ENCODE results near the gene DNASE1. TPM values are rescaled to one million over a fixed set of nuclear protein-coding genes. Genes with fewer than 3 reads are reported as not detected.

Gene DNASE1
- total RNA-seq, 1 donor from 2014 or later = 7.7 TPM

- H3K4me3 ChIP-seq = peak overlapping the region; percentile 59
- peak overlapping the region; percentile 71 for H3K27ac ChIP-seq (replicated peaks)
- no peaks in the 10 kb centered on the region for H3K9me3 ChIP-seq (replicated peaks)
- H3K4me1 ChIP-seq = peaks cover 24% of the 10 kb centered on the region
- no peak for DNase-seq
- TF ChIP-seq CTCF (IDR thresholded peaks at IDR 0.05; ENCODE audit: borderline replicate concordance) = peak; percentile 18
- no peaks in the 10 kb centered on the region for H3K27me3 ChIP-seq (ENCODE audit: low read depth)
- H3K36me3 ChIP-seq = peaks cover 18% of the 10 kb centered on the region
- intact Hi-C loops (cut with micrococcal nuclease) = no loop called here
Observed at GRCh38 chr16:3690980-3691720, 36.7 kb downstream of the DNASE1 start.

GRCh38 chr16:3691761-3692160 is 37.3 kb downstream of the DNASE1 start:
- Histone ChIP-seq H3K27me3 (ENCODE audit: low read depth) (no peaks in the 10 kb centered on the region), H3K36me3 (peaks cover 12% of the 10 kb centered on the region), H3K4me1 (peaks cover 30% of the 10 kb centered on the region), H3K27ac (replicated peaks) (peak overlapping the region; percentile 71), H3K4me3 (no peak overlapping the region), H3K9me3 (replicated peaks) (no peaks in the 10 kb centered on the region)
- intact Hi-C loops (cut with micrococcal nuclease) = no loop called here
- TF ChIP-seq CTCF (IDR thresholded peaks at IDR 0.05; ENCODE audit: borderline replicate concordance) = peak; percentile 0
- no peak for DNase-seq

- intact Hi-C loops (cut with micrococcal nuclease) = no loop called here
- Histone ChIP-seq H3K27ac (replicated peaks) (no peak overlapping the region), H3K4me1 (peaks cover 33% of the 10 kb centered on the region), H3K4me3 (no peak overlapping the region), H3K27me3 (ENCODE audit: low read depth) (no peaks in the 10 kb centered on the region), H3K36me3 (no peaks in the 10 kb centered on the region), H3K9me3 (replicated peaks) (no peaks in the 10 kb centered on the region)
- no peak for TF ChIP-seq CTCF (IDR thresholded peaks at IDR 0.05; ENCODE audit: borderline replicate concordance)
- no peak for DNase-seq
Observed at GRCh38 chr16:3694051-3694450, 39.6 kb downstream of the DNASE1 start.

- TF ChIP-seq CTCF (IDR thresholded peaks at IDR 0.05; ENCODE audit: borderline replicate concordance) = no peak
- intact Hi-C loops (cut with micrococcal nuclease) = no loop called here
- DNase-seq = no peak
- Histone ChIP-seq H3K9me3 (replicated peaks) (no peaks in the 10 kb centered on the region), H3K36me3 (no peaks in the 10 kb centered on the region), H3K4me3 (no peak overlapping the region), H3K27ac (replicated peaks) (peak overlapping the region; percentile 56), H3K27me3 (ENCODE audit: low read depth) (no peaks in the 10 kb centered on the region), H3K4me1 (peaks cover 21% of the 10 kb centered on the region)
Observed at GRCh38 chr16:3695610-3696369, 41.3 kb downstream of the DNASE1 start.

- intact Hi-C loops (cut with micrococcal nuclease) = no loop called here
- peak overlapping the region; percentile 56 for H3K27ac ChIP-seq (replicated peaks)
- no peak for DNase-seq
- no peaks in the 10 kb centered on the region for H3K27me3 ChIP-seq (ENCODE audit: low read depth)
- H3K4me1 ChIP-seq = peaks cover 15% of the 10 kb centered on the region
- TF ChIP-seq CTCF (IDR thresholded peaks at IDR 0.05; ENCODE audit: borderline replicate concordance) = no peak
- H3K9me3 ChIP-seq (replicated peaks) = no peaks in the 10 kb centered on the region
- H3K4me3 ChIP-seq = no peak overlapping the region
- H3K36me3 ChIP-seq = no peaks in the 10 kb centered on the region
Observed at GRCh38 chr16:3696425-3697218, 42.1 kb downstream of the DNASE1 start.
